ENCODE measurements around the gene ARHGAP1.

The ARHGAP1 gene

DNA sequence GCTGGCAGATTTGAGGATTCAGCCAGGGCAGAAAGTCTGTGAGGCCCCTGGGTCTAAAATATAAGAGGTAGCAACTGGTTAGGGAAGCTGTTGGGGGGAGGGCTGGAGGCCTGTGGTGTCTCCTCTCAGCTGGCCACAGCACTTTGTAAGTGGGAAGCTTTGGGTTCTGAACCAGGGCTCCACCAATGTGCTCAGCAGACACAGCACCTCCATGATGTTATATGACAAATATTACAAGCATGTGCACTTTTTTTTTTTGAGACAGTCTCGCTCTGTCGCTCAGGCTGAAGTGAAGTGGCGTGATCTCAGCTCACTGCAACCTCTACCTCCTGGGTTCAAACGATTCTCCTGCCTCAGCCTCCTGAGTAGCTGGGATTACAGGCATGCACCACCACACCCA, 8.0 kb downstream of the ARHGAP1 start:
- DNase-seq, result peak; percentile 26

DNA sequence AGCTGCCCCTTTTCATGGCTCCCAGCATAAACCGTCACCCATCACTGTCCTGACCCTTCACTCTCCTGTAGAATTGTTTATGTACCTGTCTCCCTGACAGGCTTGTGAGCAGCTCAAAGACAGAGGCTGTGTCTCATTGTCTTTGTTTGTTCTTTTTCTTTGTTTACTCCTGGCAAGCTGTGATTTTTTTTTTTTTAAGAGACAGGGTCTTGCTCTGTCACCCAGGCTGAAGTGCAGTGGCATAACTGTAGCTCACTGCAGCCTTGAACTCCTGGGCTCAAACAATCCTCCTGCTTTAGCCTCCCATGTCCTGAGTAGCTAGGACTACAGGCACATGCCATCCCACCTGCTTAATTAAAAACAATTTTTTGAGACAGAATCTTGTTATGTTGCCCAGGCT, 9.7 kb downstream of the ARHGAP1 start:
- DNase-seq, result no peak

- peak; percentile 17 for DNase-seq
Observed at GRCh38 chr11:46686886-46687795, 13.3 kb downstream of the ARHGAP1 start.

- no peak for DNase-seq
Observed at GRCh38 chr11:46684367-46684766, 16.1 kb downstream of the ARHGAP1 start.

- no peak for DNase-seq
Observed at GRCh38 chr11:46682773-46683752, 17.4 kb downstream of the ARHGAP1 start.

DNA sequence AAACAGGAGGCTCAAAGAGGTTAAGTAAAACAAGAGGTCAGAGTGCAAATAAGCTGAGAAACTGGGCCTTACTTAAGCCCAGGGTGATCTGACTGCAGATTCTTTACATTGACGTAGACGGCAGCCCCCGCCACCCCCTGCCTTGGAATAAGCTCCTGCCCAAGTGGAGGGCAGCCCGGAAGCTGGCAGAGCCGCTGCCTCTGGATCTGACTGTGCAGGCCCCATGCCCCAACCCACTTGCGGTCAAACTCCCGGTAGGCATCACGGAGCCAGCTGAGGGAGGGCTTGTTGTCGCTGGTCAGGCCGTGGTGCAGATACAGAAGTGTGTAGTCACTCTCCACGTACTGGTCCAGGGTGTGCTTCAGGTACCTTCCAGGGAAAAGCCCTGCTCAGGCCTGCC, 18.6 kb downstream of the ARHGAP1 start:
- DNase-seq, result no peak

DNA sequence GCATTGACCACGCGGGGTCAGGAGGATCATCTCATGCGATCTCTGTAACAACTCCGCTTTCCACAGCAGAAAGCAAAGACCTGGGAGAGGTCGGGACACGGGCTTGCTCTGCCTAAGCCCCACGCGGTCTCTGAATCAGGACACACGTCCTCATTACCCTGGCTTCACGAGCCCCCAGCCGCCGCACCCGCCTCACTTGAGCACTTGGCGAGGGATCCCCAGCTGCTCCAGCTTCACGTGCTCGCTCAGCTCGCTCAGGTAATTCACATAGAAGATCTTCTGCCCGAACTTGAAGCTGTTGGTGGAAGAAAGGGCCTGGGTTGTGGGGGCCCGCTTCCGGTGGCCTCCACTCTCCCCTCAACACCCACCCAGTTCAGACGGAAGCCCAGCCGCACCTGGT, 19.6 kb downstream of the ARHGAP1 start:
- no peak for DNase-seq

DNA sequence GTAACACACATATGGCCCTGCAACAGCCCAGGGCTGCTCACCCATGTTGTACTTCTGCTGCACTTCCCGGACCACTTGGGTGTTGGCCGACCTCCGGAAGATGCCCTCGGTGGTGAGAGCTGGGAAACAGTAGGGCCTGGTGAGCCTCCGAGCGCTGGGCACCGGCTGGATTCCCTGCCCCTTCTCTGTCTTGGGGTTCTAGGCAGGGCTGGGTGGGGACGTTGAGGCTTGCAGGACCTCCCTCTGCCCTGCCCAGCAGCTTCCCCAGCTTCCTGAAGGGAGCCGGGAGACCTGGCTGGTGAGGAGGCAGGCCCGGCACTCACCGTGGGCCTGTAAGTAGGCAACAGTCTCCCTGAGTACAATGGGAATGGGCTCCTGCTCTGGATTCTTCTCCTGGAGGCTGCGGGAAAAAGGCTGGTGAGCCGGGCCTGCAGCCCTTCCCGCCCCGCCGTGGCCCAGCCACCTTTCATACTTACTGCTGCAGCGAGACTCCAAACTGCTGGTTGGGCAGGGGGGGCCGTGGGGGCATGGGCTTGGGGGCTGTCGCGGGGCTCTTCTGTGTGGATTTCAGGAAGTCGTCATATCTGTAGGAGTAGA, 20.2 kb downstream of the ARHGAP1 start:
- DNase-seq, result no peak

DNA sequence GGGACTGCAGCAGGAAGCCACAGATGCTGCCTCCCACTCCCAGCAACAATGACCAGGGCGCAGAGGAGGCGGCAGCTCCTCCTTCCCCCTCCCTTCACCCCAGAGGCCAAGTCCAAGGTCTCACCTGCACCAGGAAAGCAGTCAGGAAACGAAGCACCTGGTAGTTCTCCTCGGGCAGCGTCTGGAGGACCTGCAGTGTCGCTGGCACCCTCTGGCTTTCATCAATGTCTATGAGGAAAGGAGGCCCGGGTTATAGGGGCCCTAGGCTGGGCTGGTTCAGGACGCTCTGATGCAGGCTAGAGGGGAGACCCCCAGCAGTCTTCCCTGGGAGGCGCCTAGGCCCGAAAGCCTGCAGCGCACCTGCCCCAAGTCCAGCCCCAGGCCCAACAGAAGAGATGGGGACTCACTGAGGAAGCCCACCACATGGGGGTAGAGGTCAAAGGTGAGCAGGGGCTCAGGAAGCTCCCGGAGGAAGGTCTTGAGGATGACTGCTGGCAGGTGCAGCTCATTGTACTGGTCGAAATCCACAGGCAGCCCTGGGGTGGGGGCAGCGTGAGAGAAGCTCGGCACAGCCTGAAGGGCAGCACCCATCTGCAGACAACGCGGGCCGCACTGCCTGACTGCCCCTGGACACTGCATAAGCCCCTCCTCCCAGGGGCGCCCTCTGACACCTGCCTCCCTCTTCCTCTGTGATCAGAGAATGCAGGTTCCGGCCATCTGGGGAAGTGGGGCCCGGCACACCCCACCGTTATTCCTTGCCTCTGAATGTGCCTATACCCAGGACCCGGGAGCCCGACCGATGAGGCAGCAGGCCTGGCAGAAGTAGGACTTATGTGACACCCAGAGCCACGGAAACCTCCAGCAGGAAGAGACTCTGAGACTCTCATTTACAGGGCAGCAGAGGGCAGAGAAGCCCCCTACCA, 20.9 kb downstream of the ARHGAP1 start:
- DNase-seq, result no peak

DNA sequence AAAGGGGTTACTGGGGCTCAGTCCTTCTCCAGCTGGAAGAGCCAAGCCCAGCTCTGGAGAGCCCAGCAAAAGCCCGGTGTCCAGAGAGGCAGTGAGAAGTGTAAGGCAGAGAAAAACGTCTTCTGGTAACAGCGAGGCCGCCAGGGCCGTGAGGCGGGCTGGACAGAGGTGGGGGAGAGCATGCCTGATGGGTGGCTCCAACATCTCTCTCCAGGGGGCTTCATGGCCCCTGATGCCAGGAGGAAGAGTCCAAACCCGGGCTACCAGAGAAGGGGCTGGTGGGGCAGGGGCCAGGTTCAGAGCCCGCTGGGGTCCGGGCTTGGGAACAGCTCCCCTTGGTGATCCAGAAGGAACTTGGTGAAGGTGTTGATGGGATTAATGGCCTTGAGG, 21.7 kb downstream of the ARHGAP1 start:
- no peak for DNase-seq

- no peak for DNase-seq
Observed at GRCh38 chr11:46677991-46678740, 22.3 kb downstream of the ARHGAP1 start.

DNA sequence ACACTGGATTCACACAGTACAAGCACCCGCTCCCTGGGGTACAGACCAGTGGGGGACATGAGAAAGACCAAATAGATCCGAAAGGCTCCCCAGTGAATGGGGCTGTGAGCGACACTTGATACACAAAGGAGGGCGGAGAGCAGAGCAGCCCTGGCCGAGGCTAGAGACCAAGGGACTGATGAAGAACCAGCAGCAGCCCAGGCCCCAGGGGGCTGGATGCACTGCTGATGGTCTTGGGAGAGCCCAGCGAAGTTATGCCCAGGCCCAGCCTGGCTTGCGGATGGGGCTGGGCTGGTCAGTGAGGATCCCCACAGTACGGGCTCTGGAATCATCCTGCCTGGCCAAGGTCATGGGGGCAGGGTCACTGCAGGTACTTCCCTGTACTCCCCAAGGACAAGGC, 23.2 kb downstream of the ARHGAP1 start:
- no peak for DNase-seq

- no peak for DNase-seq
Observed at GRCh38 chr11:46676436-46677158, 23.8 kb downstream of the ARHGAP1 start.

- DNase-seq, result no peak
Observed at GRCh38 chr11:46675949-46676348, 24.5 kb downstream of the ARHGAP1 start.

- peak; percentile 32 for DNase-seq
Observed at GRCh38 chr11:46675288-46675851, 25.0 kb downstream of the ARHGAP1 start.

- DNase-seq, result no peak
Observed at GRCh38 chr11:46674463-46675287, 25.7 kb downstream of the ARHGAP1 start.

GRCh38 chr11:46673713-46674462, 26.5 kb downstream of the ARHGAP1 start:
- no peak for DNase-seq

DNA sequence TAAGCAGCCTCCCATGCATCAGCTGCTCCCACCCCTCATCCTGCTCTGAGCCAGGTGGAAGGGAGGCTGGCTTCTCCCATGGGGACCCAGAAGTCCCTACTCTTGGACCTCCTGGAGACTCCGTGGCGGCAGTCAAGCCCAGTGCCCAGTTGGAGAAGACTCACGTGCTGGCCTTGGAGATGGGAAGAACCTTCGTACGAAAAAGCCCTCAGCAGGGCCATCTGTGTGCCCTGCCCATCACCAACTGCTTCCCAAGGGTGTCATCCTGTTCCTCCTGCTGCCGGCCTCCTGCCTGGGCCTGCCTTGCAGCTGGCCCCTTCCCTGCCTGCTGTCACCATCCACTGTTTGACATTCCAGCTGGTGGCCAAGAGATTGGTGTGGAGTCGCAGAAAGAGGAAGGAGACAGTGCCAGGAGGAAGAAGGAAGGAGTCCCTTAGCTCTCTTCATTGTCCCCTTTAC, 28.0 kb downstream of the ARHGAP1 start:
- DNase-seq, result no peak

DNA sequence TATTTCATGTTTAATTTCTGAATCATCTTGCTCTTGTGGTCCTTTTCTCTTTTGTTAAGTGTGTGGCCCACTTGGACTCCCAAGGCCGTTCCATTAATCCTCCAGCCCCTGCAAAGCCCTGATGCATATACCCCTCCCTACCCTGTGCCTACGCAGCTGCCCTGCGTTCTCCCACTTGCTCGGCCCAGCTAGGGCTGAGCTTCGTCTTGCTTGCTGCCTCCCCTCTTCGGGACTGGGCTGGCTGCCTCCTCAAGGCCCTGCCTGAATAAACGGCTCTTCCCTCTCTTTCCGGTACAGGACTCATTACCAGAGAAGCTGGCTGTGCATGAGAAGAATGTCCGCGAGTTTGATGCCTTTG, 28.5 kb downstream of the ARHGAP1 start:
- DNase-seq, result no peak

Measured in fibroblast of skin of right quadriceps (primary cell).